DOHH2 (cell line): ENCODE measurements around the gene SLC25A5.

Experiments
- H3F3A ChIP-seq: fragments of 200-600 bp; sonication (generic), shearing (Covaris generic); 2 replicates; pipeline ENCODE4 v1.6.0; 2016; ENCODE audit warnings: antibody characterized with exemption, mild to moderate bottlenecking; ENCODE audit not compliant: control insufficient read depth, insufficient read depth
- H3K27ac ChIP-seq: fragments of 200-600 bp; sonication (generic); 2 replicates; pipeline ENCODE4 v1.5.1; 2014; ENCODE audit warnings: low read depth, mild to moderate bottlenecking, low read length, moderate library complexity
- H3K27me3 ChIP-seq: fragments of 200-600 bp; sonication (generic); 2 replicates; pipeline ENCODE4 v1.6.1; 2014; ENCODE audit warnings: mild to moderate bottlenecking, low read length, mixed read lengths; ENCODE audit not compliant: control insufficient read depth
- H3K36me3 ChIP-seq: fragments of 200-600 bp; sonication (generic); 2 replicates; pipeline ENCODE4 v1.6.1; 2014; ENCODE audit warnings: mild to moderate bottlenecking, low read length, moderate library complexity, mixed read lengths; ENCODE audit not compliant: control insufficient read depth
- H3K4me1 ChIP-seq: fragments of 200-600 bp; sonication (generic); 2 replicates; pipeline ENCODE4 v1.6.1; 2014; ENCODE audit warnings: mild to moderate bottlenecking, low read length, mixed read lengths; ENCODE audit not compliant: control insufficient read depth
- H3K4me2 ChIP-seq: fragments of 200-600 bp; sonication (generic); 2 replicates; pipeline ENCODE4 v1.6.0; 2014; ENCODE audit warnings: mild to moderate bottlenecking, low read length, moderate library complexity
- H3K4me3 ChIP-seq: fragments of 200-600 bp; sonication (generic); 2 replicates; pipeline ENCODE4 v1.5.1; 2014; ENCODE audit warnings: mild to moderate bottlenecking, low read length, mixed read lengths
- H3K79me2 ChIP-seq: fragments of 200-600 bp; sonication (generic); 2 replicates; pipeline ENCODE4 v1.6.1; 2014; ENCODE audit warnings: mild to moderate bottlenecking, low read length, mixed read lengths; ENCODE audit not compliant: control insufficient read depth
- H3K9me2 ChIP-seq: fragments of 200-600 bp; sonication (generic); replicated peaks from 2 replicates; pipeline ENCODE4 v1.6.1; 2014; ENCODE audit warnings: mild to moderate bottlenecking, low read length, mixed read lengths; ENCODE audit not compliant: control insufficient read depth
- H3K9me3 ChIP-seq: fragments of 200-600 bp; sonication (generic); 2 replicates; pipeline ENCODE4 v1.6.1; 2014; ENCODE audit warnings: antibody characterized with exemption, low read length, mixed read lengths; ENCODE audit not compliant: control insufficient read depth, insufficient read depth
- H4K20me1 ChIP-seq: fragments of 200-600 bp; sonication (generic); 2 replicates; pipeline ENCODE4 v1.6.0; 2014; ENCODE audit warnings: low read depth, mild to moderate bottlenecking, antibody characterized with exemption, low read length, moderate library complexity; ENCODE audit not compliant: control insufficient read depth, insufficient read depth
- EZH2phosphoT487 ChIP-seq: fragments of 200-600 bp; sonication (generic); IDR thresholded peaks from 2 replicates; pipeline ENCODE4 v1.6.1; 2017; ENCODE audit warnings: borderline replicate concordance, mild to moderate bottlenecking, antibody characterized with exemption, low read length, moderate library complexity, mixed read lengths
- TF ChIP-seq, protein P1 (sequence below): fragments of 200-600 bp; sonication (generic); IDR thresholded peaks from one replicate; pipeline ENCODE4 v1.5.1; 2014; ENCODE audit warnings: antibody characterized with exemption, mild to moderate bottlenecking, low read depth, low read length; ENCODE audit not compliant: poor library complexity, severe bottlenecking

SLC25A5 gene

DNA sequence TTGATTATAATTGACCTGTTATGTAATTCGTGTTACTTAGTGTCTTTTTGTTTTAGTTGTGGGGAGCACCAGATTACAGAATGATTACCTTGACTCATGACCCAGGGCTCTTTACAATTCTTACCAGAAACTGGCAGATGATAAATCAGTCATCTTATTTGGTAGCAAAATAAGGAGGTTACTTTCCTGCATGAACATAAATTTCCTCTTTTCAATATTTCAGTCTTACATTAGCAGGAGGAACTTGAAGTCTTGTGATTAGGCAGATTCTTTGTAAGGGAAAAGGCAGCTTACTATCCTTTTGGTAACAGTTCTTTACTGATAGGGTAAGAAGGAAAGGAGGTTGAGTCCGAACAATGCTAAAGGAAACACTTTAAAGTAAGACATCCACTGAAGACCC lies 26.0 kb upstream of the SLC25A5 start:
- H3K9me3 ChIP-seq, result no peaks in the 10 kb centered on the region
- no peaks in the 10 kb centered on the region for H3K79me2 ChIP-seq
- TF ChIP-seq, protein P1, sequence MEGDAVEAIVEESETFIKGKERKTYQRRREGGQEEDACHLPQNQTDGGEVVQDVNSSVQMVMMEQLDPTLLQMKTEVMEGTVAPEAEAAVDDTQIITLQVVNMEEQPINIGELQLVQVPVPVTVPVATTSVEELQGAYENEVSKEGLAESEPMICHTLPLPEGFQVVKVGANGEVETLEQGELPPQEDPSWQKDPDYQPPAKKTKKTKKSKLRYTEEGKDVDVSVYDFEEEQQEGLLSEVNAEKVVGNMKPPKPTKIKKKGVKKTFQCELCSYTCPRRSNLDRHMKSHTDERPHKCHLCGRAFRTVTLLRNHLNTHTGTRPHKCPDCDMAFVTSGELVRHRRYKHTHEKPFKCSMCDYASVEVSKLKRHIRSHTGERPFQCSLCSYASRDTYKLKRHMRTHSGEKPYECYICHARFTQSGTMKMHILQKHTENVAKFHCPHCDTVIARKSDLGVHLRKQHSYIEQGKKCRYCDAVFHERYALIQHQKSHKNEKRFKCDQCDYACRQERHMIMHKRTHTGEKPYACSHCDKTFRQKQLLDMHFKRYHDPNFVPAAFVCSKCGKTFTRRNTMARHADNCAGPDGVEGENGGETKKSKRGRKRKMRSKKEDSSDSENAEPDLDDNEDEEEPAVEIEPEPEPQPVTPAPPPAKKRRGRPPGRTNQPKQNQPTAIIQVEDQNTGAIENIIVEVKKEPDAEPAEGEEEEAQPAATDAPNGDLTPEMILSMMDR, result no peak
- no peak for TF ChIP-seq EZH2phosphoT487
- H3K4me2 ChIP-seq, result no peak overlapping the region
- no peaks in the 10 kb centered on the region for H4K20me1 ChIP-seq
- H3K9me2 ChIP-seq, result no peaks in the 10 kb centered on the region
- H3K27ac ChIP-seq, result no peak overlapping the region
- H3F3A ChIP-seq, result no peaks in the 10 kb centered on the region
- no peak overlapping the region for H3K4me3 ChIP-seq
- no peaks in the 10 kb centered on the region for H3K36me3 ChIP-seq
- no peaks in the 10 kb centered on the region for H3K27me3 ChIP-seq
- H3K4me1 ChIP-seq, result no peaks in the 10 kb centered on the region

DNA sequence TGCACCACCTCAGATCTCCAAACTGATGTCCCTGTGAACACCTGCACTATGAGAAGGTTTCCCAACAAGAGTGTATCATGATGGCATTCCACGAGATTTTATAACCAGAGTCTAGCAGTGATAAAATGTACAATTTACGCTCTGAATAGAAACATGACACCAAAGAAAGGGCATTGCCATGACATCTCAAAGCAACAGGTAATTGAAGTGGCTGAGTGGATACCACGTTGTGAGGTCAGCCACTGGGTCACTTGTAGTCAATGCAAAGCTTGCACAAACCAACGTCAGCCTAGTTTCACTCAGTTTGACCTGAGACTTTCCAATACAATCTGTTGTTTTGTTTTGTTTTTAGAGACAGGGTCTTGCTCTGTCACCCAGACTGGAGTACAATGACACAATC lies 15.0 kb upstream of the SLC25A5 start:
- no peaks in the 10 kb centered on the region for H3K27me3 ChIP-seq
- H3K27ac ChIP-seq, result no peak overlapping the region
- no peaks in the 10 kb centered on the region for H3F3A ChIP-seq
- H3K79me2 ChIP-seq, result no peaks in the 10 kb centered on the region
- H3K4me3 ChIP-seq, result no peak overlapping the region
- H3K36me3 ChIP-seq, result no peaks in the 10 kb centered on the region
- no peak overlapping the region for H3K4me2 ChIP-seq
- TF ChIP-seq EZH2phosphoT487, result no peak
- TF ChIP-seq, protein P1, result no peak
- no peaks in the 10 kb centered on the region for H3K9me3 ChIP-seq
- no peaks in the 10 kb centered on the region for H4K20me1 ChIP-seq
- H3K4me1 ChIP-seq, result no peaks in the 10 kb centered on the region
- H3K9me2 ChIP-seq, result no peaks in the 10 kb centered on the region

DNA sequence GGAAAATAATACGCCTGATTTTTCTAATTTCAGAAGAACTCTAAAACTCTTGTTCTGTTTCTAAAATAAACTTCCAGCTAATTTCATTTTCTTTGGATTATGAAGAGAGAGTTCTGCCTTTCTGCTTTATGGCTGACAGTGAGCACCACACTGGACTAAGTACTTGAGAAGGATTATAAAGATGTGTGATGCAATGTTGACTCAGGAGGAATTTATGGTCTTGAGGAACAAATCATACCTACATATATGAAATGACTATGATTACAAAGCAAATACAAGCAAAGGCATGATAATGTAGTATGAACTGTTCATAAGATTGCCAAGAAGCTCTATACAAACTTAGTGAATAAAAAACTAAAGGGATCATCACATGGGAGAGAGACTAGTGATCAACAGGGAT lies 13.0 kb upstream of the SLC25A5 start:
- no peaks in the 10 kb centered on the region for H3K27me3 ChIP-seq
- H3K4me2 ChIP-seq, result no peak overlapping the region
- H3K9me2 ChIP-seq, result no peaks in the 10 kb centered on the region
- H3K4me1 ChIP-seq, result no peaks in the 10 kb centered on the region
- H3K36me3 ChIP-seq, result no peaks in the 10 kb centered on the region
- H3K27ac ChIP-seq, result no peak overlapping the region
- H3F3A ChIP-seq, result no peaks in the 10 kb centered on the region
- no peaks in the 10 kb centered on the region for H4K20me1 ChIP-seq
- no peak overlapping the region for H3K4me3 ChIP-seq
- no peaks in the 10 kb centered on the region for H3K9me3 ChIP-seq
- TF ChIP-seq, protein P1, result no peak
- H3K79me2 ChIP-seq, result no peaks in the 10 kb centered on the region

DNA sequence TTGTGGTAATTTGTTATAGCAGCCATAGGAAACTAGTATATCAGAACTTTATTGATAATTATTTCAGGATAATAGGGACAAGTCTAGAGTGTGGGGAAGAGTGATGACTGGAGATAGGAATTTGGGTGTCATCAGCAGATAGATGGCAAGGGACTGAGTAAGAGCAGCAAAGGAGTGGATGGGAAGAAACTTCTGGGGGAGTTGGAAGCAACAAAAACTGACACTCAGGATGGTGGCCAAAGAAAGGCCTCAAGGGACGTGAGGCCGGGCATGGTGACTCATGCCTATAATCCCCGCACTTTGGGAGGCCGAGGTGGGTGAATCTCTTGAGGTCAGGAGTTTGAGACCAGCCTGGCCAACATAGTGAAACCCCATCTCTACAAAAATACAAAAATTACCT lies 9.1 kb upstream of the SLC25A5 start:
- Histone ChIP-seq H3K27ac (no peak overlapping the region), H3K36me3 (no peaks in the 10 kb centered on the region), H3F3A (no peaks in the 10 kb centered on the region), H3K4me1 (no peaks in the 10 kb centered on the region), H4K20me1 (no peaks in the 10 kb centered on the region), H3K4me3 (no peak overlapping the region), H3K79me2 (no peaks in the 10 kb centered on the region), H3K9me3 (no peaks in the 10 kb centered on the region), H3K4me2 (no peak overlapping the region), H3K9me2 (no peaks in the 10 kb centered on the region), H3K27me3 (no peaks in the 10 kb centered on the region)
- no peak for TF ChIP-seq EZH2phosphoT487
- TF ChIP-seq, protein P1, result no peak
